HepG2 (cell line): Measurements from ENCODE around the gene KIAA2012. TPM values are rescaled to one million over a fixed set of nuclear protein-coding genes. Genes with fewer than 3 reads are reported as not detected.

Experiments used
- FUBP1 ChIP-seq: sonication (generic); formaldehyde crosslinking; IDR thresholded peaks from 2 replicates; pipeline ENCODE4 v1.5.1; 2020; ENCODE audit warnings: missing genetic modification reagents, mild to moderate bottlenecking, borderline replicate concordance
- MIER2 ChIP-seq: IDR thresholded peaks from 2 replicates; pipeline ENCODE4 v1.6.1; 2016; ENCODE audit warnings: missing biosample characterization, missing genetic modification reagents
- MTF1 ChIP-seq: sonication (generic); formaldehyde crosslinking; IDR thresholded peaks from 2 replicates; pipeline ENCODE4 v1.5.0; 2020; ENCODE audit warnings: missing genetic modification reagents
- MTF2 ChIP-seq: sonication (generic); formaldehyde crosslinking; IDR thresholded peaks from 2 replicates; pipeline ENCODE4 v1.5.0; 2020; ENCODE audit warnings: missing genetic modification reagents, borderline replicate concordance
- NFIC ChIP-seq: IDR thresholded peaks from 2 replicates; pipeline ENCODE4 v1.6.1; 2012; ENCODE audit warnings: mild to moderate bottlenecking, low read length, inconsistent platforms
- REL ChIP-seq: sonication (generic); formaldehyde crosslinking; conservative IDR thresholded peaks from 2 replicates; pipeline ENCODE4 v1.8.0; 2022; ENCODE audit warnings: mild to moderate bottlenecking, missing genetic modification reagents, moderate library complexity
- SIN3A ChIP-seq: IDR thresholded peaks from 2 replicates; pipeline ENCODE4 v1.6.1; 2011; ENCODE audit warnings: low read depth, mild to moderate bottlenecking, control low read depth, low read length, borderline replicate concordance
- TBX2 ChIP-seq: sonication (generic); formaldehyde crosslinking; IDR thresholded peaks from 2 replicates; pipeline ENCODE4 v1.5.0; 2020; ENCODE audit warnings: missing genetic modification reagents, mild to moderate bottlenecking, borderline replicate concordance
- ZNF605 ChIP-seq: sonication (generic); formaldehyde crosslinking; IDR thresholded peaks from 2 replicates; pipeline ENCODE4 v1.8.0; 2022; ENCODE audit warnings: mild to moderate bottlenecking, missing genetic modification reagents
- ZNF616 ChIP-seq: sonication (generic); formaldehyde crosslinking; IDR thresholded peaks from 2 replicates; pipeline ENCODE4 v1.5.0; 2020; ENCODE audit warnings: low read depth, mild to moderate bottlenecking, missing genetic modification reagents
- ZNF816 ChIP-seq: sonication (generic); formaldehyde crosslinking; IDR thresholded peaks from 2 replicates; pipeline ENCODE4 v1.8.0; 2022; ENCODE audit warnings: missing genetic modification reagents, mild to moderate bottlenecking, borderline replicate concordance
- ZNF850 ChIP-seq: sonication (generic); formaldehyde crosslinking; conservative IDR thresholded peaks from 2 replicates; pipeline ENCODE4 v1.9.0; 2021; ENCODE audit warnings: mild to moderate bottlenecking, missing genetic modification reagents
- ZSCAN22 ChIP-seq: sonication (generic); formaldehyde crosslinking; IDR thresholded peaks from 2 replicates; pipeline ENCODE4 v1.4.0; 2020; ENCODE audit warnings: mild to moderate bottlenecking, missing genetic modification reagents
- polyA plus RNA-seq, 8 experiments: library from polyadenylated mRNA; depleted of rRNA in 3 of 8; stranded (reverse) in 7 of 8; unstranded in 1 of 8; fragments of >200 nt; fragmentation: Illumina TruSeq in 4 of 8; extraction: Trizol in 4 of 8; gene quantifications; 2 replicates each; pipeline versions ENCODE4 v1.2.1 to v1.2.3, GENCODE V29; 2011 to 2016; ENCODE audit warnings: low read depth in 4 of 8, missing spikeins in 1 of 8, mixed read lengths in 1 of 8; ENCODE audit not compliant: insufficient read depth in 1 of 8
- total RNA-seq, 5 experiments: library from RNA; depleted of rRNA; stranded (reverse); fragments of >200 nt; fragmentation: Illumina TruSeq; extraction: Trizol; gene quantifications; 2 replicates each; pipeline ENCODE4 v1.2.3, GENCODE V29; 2016; ENCODE audit warnings: low read depth in 1 of 5
- TF ChIP-seq, protein P1 (sequence below): sonication (generic); formaldehyde crosslinking; IDR thresholded peaks from 2 replicates; pipeline ENCODE4 v1.5.0; 2020; ENCODE audit warnings: mild to moderate bottlenecking, missing genetic modification reagents
- TF ChIP-seq, protein P2 (sequence below): sonication (generic); formaldehyde crosslinking; IDR thresholded peaks from 2 replicates; pipeline ENCODE4 v1.8.0; 2022; ENCODE audit warnings: mild to moderate bottlenecking, missing genetic modification reagents
- TF ChIP-seq, protein P3 (sequence below): sonication (generic); formaldehyde crosslinking; IDR thresholded peaks from 2 replicates; pipeline ENCODE4 v1.5.0; 2020; ENCODE audit warnings: mild to moderate bottlenecking, missing genetic modification reagents

KIAA2012 gene
- total and polyA plus RNA-seq, 2 of the 13 experiments (the other 11 are each of a cell fraction or from before 2014, with no cell fraction given) = not detected

DNA sequence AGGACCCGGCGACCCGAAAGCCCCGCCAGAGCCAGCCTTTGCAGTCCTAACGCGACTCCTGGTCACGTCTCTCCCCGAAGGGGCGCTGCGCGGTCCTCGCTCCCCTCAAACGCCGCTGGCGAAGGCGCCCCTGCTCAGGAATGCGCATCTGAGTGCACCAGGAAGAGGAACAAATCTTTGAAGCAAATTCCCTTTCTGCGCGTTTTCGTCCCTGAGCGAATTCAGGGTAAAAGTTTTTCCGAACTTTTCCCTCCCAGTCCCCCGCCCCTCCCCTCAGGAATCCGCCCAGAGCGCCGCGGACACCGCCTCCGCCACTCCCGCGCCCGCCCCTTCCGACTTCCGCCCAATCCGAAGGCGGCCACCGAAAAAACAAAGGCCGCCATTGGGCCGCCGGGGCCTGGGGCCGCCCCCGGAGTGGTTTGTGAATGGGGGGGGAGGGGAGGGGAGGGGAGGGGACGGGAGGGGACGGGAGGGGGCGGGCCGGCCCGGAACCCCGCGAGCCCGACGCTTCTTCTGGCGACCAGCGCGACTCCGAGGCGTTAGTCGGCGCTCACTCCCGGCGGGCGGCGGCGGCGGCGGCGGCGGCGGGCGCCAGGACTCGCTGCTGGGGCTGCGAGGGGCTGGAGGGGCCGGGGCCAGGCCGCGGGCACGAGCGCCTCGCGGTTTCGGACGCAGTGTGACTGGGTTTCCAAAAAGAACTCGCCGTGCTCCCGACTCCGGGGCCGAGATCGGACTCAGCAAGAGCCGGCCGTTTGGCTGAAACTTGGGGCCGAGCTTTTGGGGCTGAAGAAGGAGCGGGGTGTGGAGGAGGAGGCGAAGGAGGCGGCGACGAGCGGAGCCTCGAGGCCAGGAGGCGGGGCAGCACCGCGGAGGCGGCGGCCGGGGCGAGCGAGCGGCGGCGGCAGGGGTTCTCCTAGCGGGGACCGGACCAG is 39.5 kb upstream of the KIAA2012 start, which contains the start of gene FZD7 (continued):
- TF ChIP-seq, protein P1, sequence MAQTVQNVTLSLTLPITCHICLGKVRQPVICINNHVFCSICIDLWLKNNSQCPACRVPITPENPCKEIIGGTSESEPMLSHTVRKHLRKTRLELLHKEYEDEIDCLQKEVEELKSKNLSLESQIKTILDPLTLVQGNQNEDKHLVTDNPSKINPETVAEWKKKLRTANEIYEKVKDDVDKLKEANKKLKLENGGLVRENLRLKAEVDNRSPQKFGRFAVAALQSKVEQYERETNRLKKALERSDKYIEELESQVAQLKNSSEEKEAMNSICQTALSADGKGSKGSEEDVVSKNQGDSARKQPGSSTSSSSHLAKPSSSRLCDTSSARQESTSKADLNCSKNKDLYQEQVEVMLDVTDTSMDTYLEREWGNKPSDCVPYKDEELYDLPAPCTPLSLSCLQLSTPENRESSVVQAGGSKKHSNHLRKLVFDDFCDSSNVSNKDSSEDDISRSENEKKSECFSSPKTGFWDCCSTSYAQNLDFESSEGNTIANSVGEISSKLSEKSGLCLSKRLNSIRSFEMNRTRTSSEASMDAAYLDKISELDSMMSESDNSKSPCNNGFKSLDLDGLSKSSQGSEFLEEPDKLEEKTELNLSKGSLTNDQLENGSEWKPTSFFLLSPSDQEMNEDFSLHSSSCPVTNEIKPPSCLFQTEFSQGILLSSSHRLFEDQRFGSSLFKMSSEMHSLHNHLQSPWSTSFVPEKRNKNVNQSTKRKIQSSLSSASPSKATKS (CRISPR knock-in tag) = no peak
- TF ChIP-seq ZNF816 (peak; percentile 68; the same call in 1 of the 2 replicates), SIN3A (no peak), REL (no peak), ZSCAN22 (CRISPR knock-in tag) (no peak), ZNF605 (0 out of 2 replicates have a peak, but pooled peaks have one; percentile 40), ZNF850 (CRISPR knock-in tag) (no peak), MTF2 (no peak; the same call in 1 of the 2 replicates), NFIC (no peak), ZNF616 (no peak), FUBP1 (CRISPR knock-in tag) (no peak), MTF1 (CRISPR knock-in tag) (no peak), TBX2 (CRISPR knock-in tag) (no peak), MIER2 (no peak)
- TF ChIP-seq, protein P2, sequence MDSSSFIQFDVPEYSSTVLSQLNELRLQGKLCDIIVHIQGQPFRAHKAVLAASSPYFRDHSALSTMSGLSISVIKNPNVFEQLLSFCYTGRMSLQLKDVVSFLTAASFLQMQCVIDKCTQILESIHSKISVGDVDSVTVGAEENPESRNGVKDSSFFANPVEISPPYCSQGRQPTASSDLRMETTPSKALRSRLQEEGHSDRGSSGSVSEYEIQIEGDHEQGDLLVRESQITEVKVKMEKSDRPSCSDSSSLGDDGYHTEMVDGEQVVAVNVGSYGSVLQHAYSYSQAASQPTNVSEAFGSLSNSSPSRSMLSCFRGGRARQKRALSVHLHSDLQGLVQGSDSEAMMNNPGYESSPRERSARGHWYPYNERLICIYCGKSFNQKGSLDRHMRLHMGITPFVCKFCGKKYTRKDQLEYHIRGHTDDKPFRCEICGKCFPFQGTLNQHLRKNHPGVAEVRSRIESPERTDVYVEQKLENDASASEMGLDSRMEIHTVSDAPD (CRISPR knock-in tag) = no peak
- TF ChIP-seq, protein P3, sequence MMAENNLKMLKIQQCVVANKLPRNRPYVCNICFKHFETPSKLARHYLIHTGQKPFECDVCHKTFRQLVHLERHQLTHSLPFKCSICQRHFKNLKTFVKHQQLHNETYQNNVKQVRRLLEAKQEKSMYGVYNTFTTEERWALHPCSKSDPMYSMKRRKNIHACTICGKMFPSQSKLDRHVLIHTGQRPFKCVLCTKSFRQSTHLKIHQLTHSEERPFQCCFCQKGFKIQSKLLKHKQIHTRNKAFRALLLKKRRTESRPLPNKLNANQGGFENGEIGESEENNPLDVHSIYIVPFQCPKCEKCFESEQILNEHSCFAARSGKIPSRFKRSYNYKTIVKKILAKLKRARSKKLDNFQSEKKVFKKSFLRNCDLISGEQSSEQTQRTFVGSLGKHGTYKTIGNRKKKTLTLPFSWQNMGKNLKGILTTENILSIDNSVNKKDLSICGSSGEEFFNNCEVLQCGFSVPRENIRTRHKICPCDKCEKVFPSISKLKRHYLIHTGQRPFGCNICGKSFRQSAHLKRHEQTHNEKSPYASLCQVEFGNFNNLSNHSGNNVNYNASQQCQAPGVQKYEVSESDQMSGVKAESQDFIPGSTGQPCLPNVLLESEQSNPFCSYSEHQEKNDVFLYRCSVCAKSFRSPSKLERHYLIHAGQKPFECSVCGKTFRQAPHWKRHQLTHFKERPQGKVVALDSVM (CRISPR knock-in tag) = no peak
